HEK293 (cell line): ENCODE measurements around the gene MRPS27.

ENCODE experiments used
- GLI4 ChIP-seq: fragments of 450-650 bp; formaldehyde crosslinking; IDR thresholded peaks from 2 replicates; pipeline ENCODE4 v1.5.1; 2016; ENCODE audit warnings: missing biosample characterization, missing genetic modification characterization
- GLIS1 ChIP-seq: fragments of 450-650 bp; formaldehyde crosslinking; IDR thresholded peaks from 2 replicates; pipeline ENCODE4 v1.5.1; 2016; ENCODE audit warnings: missing biosample characterization, missing genetic modification characterization
- IKZF3 ChIP-seq: fragments of 450-650 bp; IDR thresholded peaks from 2 replicates; pipeline ENCODE4 v1.5.0; 2018; ENCODE audit warnings: missing biosample characterization, mild to moderate bottlenecking, missing genetic modification characterization, moderate library complexity
- ZBTB17 ChIP-seq: fragments of 450-650 bp; formaldehyde crosslinking; IDR thresholded peaks from 2 replicates; pipeline ENCODE4 v1.5.1; 2016; ENCODE audit warnings: missing biosample characterization, missing genetic modification characterization
- ZBTB21 ChIP-seq: fragments of 450-650 bp; formaldehyde crosslinking; IDR thresholded peaks from 2 replicates; pipeline ENCODE4 v1.5.1; 2017; ENCODE audit warnings: missing biosample characterization, missing genetic modification characterization
- ZNF654 ChIP-seq: fragments of 450-650 bp; formaldehyde crosslinking; IDR thresholded peaks from 2 replicates; pipeline ENCODE4 v1.5.1; 2016; ENCODE audit warnings: low read depth, missing biosample characterization, missing genetic modification characterization
- TF ChIP-seq, protein P1 (sequence below): fragments of 450-650 bp; formaldehyde crosslinking; IDR thresholded peaks from 2 replicates; pipeline ENCODE4; 2016; ENCODE audit warnings: missing biosample characterization, missing genetic modification characterization
- TF ChIP-seq, protein P2 (sequence below): fragments of 450-650 bp; formaldehyde crosslinking; IDR thresholded peaks from 2 replicates; pipeline ENCODE4 v1.5.1; 2016; ENCODE audit warnings: missing biosample characterization, missing genetic modification characterization

DNA sequence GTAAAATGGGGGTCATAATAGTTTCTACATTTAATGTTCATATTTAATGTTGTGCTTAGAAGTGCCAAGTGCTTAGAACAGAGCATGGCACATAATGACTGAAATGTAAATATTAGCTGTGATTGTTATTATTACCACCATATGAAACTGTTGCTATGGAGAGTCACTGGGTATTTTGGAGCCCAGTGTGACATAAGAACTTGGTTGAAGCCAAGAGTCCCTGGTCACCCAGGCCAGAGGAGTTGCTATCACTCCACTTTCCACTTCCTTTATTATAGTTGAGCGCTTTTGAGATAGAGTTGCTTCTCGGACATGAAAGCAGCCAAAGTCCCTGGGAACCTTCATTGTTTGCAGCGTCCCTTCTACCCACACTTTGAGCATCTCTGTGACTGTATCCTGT, 135.6 kb downstream of the MRPS27 start:
- TF ChIP-seq, protein P1, sequence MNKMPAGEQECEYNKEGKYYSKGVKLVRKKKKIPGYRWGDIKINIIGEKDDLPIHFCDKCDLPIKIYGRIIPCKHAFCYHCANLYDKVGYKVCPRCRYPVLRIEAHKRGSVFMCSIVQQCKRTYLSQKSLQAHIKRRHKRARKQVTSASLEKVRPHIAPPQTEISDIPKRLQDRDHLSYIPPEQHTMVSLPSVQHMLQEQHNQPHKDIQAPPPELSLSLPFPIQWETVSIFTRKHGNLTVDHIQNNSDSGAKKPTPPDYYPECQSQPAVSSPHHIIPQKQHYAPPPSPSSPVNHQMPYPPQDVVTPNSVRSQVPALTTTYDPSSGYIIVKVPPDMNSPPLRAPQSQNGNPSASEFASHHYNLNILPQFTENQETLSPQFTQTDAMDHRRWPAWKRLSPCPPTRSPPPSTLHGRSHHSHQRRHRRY (tag by site-specific recombination), result no peak
- TF ChIP-seq, protein P2, sequence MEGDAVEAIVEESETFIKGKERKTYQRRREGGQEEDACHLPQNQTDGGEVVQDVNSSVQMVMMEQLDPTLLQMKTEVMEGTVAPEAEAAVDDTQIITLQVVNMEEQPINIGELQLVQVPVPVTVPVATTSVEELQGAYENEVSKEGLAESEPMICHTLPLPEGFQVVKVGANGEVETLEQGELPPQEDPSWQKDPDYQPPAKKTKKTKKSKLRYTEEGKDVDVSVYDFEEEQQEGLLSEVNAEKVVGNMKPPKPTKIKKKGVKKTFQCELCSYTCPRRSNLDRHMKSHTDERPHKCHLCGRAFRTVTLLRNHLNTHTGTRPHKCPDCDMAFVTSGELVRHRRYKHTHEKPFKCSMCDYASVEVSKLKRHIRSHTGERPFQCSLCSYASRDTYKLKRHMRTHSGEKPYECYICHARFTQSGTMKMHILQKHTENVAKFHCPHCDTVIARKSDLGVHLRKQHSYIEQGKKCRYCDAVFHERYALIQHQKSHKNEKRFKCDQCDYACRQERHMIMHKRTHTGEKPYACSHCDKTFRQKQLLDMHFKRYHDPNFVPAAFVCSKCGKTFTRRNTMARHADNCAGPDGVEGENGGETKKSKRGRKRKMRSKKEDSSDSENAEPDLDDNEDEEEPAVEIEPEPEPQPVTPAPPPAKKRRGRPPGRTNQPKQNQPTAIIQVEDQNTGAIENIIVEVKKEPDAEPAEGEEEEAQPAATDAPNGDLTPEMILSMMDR (tag by site-specific recombination), result no peak
- TF ChIP-seq GLIS1 (tag by site-specific recombination), result no peak
- no peak for TF ChIP-seq ZNF654 (tag by site-specific recombination)
- TF ChIP-seq GLI4 (tag by site-specific recombination), result no peak
- no peak for TF ChIP-seq IKZF3 (tag by site-specific recombination)
- TF ChIP-seq ZBTB17, result no peak
- TF ChIP-seq ZBTB21 (tag by site-specific recombination), result no peak
